NCI-H1694 (cell line): ENCODE data around the gene IGFALS.

Experiments
- DNase-seq: peaks from one replicate; lab custom pipeline; 2025; lab: John Stamatoyannopoulos, UW

IGFALS gene

GRCh38 chr16:1743376-1744337, 49.8 kb downstream of the IGFALS start:
- no peak for DNase-seq

DNA sequence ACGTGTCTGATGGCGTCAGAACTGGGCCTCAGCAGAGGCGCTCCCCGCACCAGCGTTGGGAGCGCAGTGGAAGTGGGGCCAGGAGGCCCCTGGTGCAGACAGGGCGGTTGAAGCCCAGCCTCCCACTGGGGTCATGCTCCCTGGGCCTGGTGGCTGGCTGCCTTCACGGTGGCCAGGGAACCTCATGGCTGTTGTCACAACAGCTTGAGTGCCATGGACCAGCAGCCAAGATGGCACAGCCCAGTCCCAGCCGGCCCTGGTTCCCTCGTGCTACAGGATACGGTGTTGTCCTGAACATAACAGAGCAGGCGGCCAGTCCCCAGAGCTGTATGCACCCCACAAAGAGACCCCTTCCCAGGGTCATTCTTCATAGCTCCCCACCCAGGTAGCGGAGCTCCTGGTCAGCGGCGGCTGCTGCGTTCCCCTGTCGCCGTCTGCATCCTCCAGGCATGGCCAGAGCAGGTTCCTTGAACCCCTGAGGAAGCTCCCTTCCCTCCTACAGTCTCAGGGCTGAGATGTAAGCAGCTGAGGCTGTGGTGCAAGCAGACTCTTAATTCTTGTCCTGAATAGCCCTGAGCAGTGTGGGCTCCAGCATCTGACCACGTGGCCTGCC, 51.8 kb downstream of the IGFALS start:
- DNase-seq: no peak

DNA sequence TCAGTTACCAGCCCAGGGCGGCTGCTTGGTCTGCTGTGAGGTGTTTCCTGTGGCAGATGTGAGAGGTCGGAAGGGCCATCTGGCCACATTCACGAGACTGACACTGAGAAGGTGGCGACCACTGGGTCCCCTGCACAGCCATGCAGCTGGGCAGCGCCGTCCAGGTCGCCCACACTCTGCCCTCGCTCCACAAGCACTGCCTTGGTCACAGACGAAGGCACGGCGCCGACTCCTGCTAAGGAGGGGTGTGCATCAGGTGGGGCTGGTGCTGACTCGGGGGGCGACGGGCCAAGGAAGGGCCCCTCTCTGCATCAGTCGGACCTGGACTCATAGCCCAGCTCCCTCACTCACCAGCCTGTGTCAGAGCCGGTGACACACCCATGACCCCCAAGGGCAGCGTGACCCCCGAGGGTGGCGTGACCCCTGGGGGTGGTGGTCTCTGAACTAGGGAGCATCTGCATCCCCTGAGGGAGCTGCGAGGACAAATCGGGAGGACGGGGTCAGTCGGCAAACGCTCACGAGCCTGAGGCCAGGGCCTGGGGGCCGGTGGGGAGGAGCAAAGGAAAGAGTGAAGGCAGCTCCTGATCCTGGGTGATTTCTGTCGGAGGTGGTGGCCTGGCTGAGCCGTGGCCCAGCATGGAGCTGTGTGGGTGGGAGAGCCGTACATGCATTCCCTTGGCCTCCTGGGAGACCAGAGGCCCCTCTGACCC, 52.6 kb downstream of the IGFALS start:
- no peak for DNase-seq
